ENCODE results near the gene ST7L.

DNA sequence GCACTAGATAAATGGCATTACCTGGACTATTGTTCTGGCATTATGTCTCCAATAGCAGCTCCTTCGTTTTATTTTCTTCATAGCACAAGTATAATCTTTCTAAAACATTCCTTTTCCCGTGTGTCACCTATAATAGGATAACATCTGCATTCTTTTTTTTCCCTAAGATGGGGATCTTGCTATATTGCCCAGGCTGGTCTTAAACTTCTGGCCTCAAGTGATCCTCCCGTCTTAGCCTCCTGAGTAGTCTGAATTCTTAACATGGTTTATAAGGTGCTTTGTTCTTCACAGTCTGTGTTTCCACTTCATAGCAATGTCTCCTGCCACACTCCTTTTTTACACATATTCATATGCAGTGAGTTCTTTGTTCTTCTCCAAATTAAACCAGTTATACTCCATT lies 46.9 kb upstream of the ST7L start:
- TF ChIP-seq POLR2AphosphoS5 (IDR thresholded peaks at IDR 0.05; ENCODE audit: low read depth, low read length): no peak
- TF ChIP-seq POLR2A (IDR thresholded peaks at IDR 0.05; ENCODE audit: low read depth, low read length): no peak
- no peak for TF ChIP-seq SPI1 (IDR thresholded peaks at IDR 0.05; ENCODE audit: low read depth, low read length)
- TF ChIP-seq TAF1 (IDR thresholded peaks at IDR 0.05; ENCODE audit: low read depth, low read length): no peak
- TF ChIP-seq POU2F2 (IDR thresholded peaks at IDR 0.05; ENCODE audit: low read depth, low read length): no peak

Measured in GM12891 (cell line).